ENCODE data around the gene CETP. TPM values are rescaled to one million over a fixed set of nuclear protein-coding genes. Genes with fewer than 3 reads are reported as not detected.
"Not testable (repeated sequence)": the region's sequence is repeated elsewhere in the genome, so short reads cannot be mapped to it uniquely, and the experiment has no call there.

Gene CETP
- polyA plus RNA-seq, 4 donors = 0.34 to 1.6 (median 1.6) TPM; not detected in 1

DNA sequence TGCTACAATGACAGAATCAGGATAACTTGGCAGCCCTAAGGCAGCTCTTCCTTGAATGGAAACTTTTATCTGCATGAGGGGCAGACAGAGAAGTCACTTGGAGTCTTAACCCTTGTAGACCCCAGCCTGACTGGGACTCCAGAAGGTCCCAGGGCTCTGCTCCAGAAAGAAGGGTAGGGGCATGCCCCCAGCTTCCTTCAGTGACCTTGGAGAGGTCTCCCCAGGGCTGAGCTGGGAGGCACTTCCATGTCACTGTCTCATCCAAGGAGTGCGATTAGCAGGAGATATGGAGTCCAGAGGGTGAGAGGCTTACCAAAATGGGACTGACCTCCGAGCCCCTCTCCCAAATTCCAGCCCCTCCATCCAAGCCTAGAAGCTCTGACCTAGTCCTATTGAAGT is 24.2 kb downstream of the CETP start:
- 59 to 71% (median 61%) methylated on average over 2 of the region's 2 CpGs for WGBS, 3 donors
- Histone ChIP-seq H3K9me3 (ENCODE audit: control insufficient read depth in 2 of 2, insufficient read depth in 1 of 2, low read depth in 1 of 2, low read length in 1 of 2) (no peaks in the 10 kb centered on the region), H3K36me3 (ENCODE audit: control insufficient read depth in 3 of 3, insufficient read depth in 2 of 3, low read depth in 1 of 3, low read length in 3 of 3) (no peaks in the 10 kb centered on the region), H3K27ac (ENCODE audit: low read depth in 1 of 3, low read length in 2 of 3) (peak overlapping the region in 1 of 3 donors; percentile 80), H3K27me3 (ENCODE audit: control insufficient read depth in 3 of 3, insufficient read depth in 3 of 3, low read length in 3 of 3) (no peaks in the 10 kb centered on the region), H3K4me1 (ENCODE audit: control insufficient read depth in 3 of 3, insufficient read depth in 2 of 3, low read depth in 1 of 3, low read length in 2 of 3) (peaks cover 6 to 32% (median 6%) of the 10 kb centered on the region in 3 donors), H3K4me3 (ENCODE audit: low read depth in 1 of 3, low read length in 3 of 3) (no peak overlapping the region)
- DNase-seq (no peak), FAIRE-seq (no peak)

DNA sequence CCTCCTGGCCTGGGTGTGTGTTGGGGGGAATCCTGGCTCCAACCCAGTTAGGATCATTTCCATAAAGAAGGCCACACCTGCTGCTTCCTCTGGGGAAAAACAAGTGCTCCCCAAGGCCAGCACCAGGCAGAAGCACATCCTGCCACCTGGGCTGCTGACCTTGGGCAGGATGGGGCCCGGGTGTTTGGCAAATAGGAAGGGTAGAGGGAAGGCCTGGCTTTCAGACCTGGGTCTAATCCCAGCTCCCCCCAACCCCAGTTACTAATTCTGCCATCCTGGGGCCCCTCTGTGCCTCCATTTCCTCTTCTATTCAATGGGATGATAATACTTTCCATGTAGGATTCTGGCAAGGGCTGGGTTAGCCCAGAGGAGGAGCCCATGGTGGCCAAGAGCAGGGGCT is 24.6 kb downstream of the CETP start:
- Histone ChIP-seq H3K4me3 (ENCODE audit: low read depth in 1 of 3, low read length in 3 of 3) (no peak overlapping the region), H3K4me1 (ENCODE audit: control insufficient read depth in 3 of 3, insufficient read depth in 2 of 3, low read depth in 1 of 3, low read length in 2 of 3) (peaks cover 6 to 30% (median 8%) of the 10 kb centered on the region in 3 donors), H3K36me3 (ENCODE audit: control insufficient read depth in 3 of 3, insufficient read depth in 2 of 3, low read depth in 1 of 3, low read length in 3 of 3) (no peaks in the 10 kb centered on the region), H3K27ac (ENCODE audit: low read depth in 1 of 3, low read length in 2 of 3) (peak overlapping the region in 1 of 3 donors; percentile 80), H3K9me3 (ENCODE audit: control insufficient read depth in 2 of 2, insufficient read depth in 1 of 2, low read depth in 1 of 2, low read length in 1 of 2) (no peaks in the 10 kb centered on the region), H3K27me3 (ENCODE audit: control insufficient read depth in 3 of 3, insufficient read depth in 3 of 3, low read length in 3 of 3) (no peaks in the 10 kb centered on the region)
- DNase-seq (no peak), FAIRE-seq (no peak)
- WGBS, 3 donors = 19 to 45% (median 33%) methylated on average over 1 of the region's 1 CpG

DNA sequence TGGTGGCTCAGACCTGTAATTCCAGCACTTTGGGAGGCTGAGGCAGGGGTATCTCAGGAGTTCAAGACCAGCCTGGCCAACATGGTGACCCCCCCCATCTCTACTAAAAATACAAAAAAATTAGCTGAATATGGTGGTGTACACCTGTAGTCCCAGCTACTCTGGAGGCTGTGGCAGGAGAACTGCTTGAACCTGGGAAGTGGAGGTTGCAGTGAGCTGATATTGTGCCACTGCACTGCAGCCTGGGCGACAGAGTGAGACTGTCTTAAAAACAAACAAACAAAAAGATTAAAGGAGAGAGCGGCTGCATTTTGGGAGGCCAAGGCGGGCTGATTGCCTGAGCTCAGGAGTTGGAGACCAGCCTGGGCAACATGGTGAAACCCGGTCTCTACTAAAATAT is 25.2 kb downstream of the CETP start:
- H3K9me3 ChIP-seq (ENCODE audit: control insufficient read depth in 2 of 2, insufficient read depth in 1 of 2, low read depth in 1 of 2, low read length in 1 of 2); H3K27me3 ChIP-seq (ENCODE audit: control insufficient read depth in 3 of 3, insufficient read depth in 3 of 3, low read length in 3 of 3); H3K36me3 ChIP-seq (ENCODE audit: control insufficient read depth in 3 of 3, insufficient read depth in 2 of 3, low read depth in 1 of 3, low read length in 3 of 3); H3K27ac ChIP-seq (ENCODE audit: low read depth in 1 of 3, low read length in 2 of 3); H3K4me3 ChIP-seq (ENCODE audit: low read depth in 1 of 3, low read length in 3 of 3); DNase-seq; FAIRE-seq: not testable (repeated sequence)
- 84 to 92% (median 91%) methylated on average over 4 of the region's 4 CpGs for WGBS, 3 donors
- H3K4me1 ChIP-seq (ENCODE audit: control insufficient read depth in 3 of 3, insufficient read depth in 2 of 3, low read depth in 1 of 3, low read length in 2 of 3) = peaks cover 6 to 32% (median 8%) of the 10 kb centered on the region in 3 donors

DNA sequence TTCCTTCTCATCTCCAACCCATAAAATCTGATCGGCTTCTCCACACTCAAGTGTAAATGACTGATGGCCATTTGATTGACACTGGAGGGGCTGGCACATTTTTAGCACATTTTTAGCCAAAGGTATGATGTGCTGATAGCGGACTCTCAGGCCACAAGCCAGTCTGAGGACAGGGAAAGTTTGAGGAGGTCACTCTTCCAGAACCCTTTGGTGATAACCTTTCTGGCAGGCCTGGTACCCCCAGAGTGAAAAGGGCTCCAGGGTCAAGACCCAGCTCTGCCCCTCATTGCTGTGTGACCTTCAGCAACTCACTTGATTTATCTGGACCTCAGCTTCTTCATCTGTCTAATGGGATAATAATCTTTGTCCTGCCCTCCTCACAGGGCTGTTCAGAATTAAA is 25.9 kb downstream of the CETP start:
- DNase-seq (no peak), FAIRE-seq (no peak)
- H3K36me3 ChIP-seq (ENCODE audit: control insufficient read depth in 3 of 3, insufficient read depth in 2 of 3, low read depth in 1 of 3, low read length in 3 of 3) = no peaks in the 10 kb centered on the region
- 93 to 95% (median 94%) methylated on average over 2 of the region's 2 CpGs for WGBS, 3 donors
- H3K4me3 ChIP-seq (ENCODE audit: low read depth in 1 of 3, low read length in 3 of 3) = no peak overlapping the region
- H3K27me3 ChIP-seq (ENCODE audit: control insufficient read depth in 3 of 3, insufficient read depth in 3 of 3, low read length in 3 of 3) = no peaks in the 10 kb centered on the region
- H3K27ac ChIP-seq (ENCODE audit: low read depth in 1 of 3, low read length in 2 of 3) = peak overlapping the region in 1 of 3 donors; percentile 3
- no peaks in the 10 kb centered on the region for H3K9me3 ChIP-seq (ENCODE audit: control insufficient read depth in 2 of 2, insufficient read depth in 1 of 2, low read depth in 1 of 2, low read length in 1 of 2)
- peaks cover 6 to 33% (median 6%) of the 10 kb centered on the region in 3 donors for H3K4me1 ChIP-seq (ENCODE audit: control insufficient read depth in 3 of 3, insufficient read depth in 2 of 3, low read depth in 1 of 3, low read length in 2 of 3)

DNA sequence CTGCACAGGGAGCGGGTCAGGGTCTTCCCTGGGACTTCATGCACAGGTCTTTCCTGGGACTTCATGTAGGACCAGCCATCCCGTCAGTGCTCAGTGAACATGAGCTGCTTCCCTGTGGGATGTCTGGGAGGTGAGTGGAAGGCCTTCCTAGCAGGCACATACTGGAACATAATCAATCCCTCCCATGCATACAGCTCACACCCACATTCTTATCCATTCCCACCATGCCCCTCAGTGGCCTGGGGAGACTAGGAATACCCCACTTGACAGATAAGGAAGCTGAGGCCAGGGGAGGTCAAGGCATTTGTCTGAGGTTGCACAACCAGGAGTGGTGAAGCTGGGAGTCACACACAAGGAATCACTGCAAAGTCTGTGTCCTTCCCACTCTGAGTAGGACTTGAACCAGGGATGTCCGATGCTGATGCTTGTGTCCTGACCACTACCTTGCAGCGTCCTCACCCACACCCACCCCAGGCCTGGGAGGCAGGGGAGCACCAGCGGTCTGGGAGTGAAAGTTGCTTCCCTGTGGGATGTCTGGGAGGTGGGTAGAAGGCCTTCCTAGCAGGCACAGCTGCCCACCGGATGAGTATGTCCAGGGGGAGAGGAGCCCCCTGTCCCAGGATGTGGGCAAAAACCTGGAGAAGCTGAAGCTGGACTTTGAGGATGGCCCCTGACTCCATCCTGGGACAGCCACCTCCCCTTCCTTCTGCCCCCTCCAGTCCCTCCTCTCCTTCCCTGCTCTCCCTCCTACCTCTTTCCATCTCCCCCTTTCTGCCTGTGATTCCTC is 26.6 kb downstream of the CETP start:
- 69 to 91% (median 83%) methylated on average over 6 of the region's 6 CpGs for WGBS, 3 donors
- Histone ChIP-seq H3K4me1 (ENCODE audit: control insufficient read depth in 3 of 3, insufficient read depth in 2 of 3, low read depth in 1 of 3, low read length in 2 of 3) (peaks cover 2 to 27% (median 3%) of the 10 kb centered on the region in 3 donors), H3K27me3 (ENCODE audit: control insufficient read depth in 3 of 3, insufficient read depth in 3 of 3, low read length in 3 of 3) (no peaks in the 10 kb centered on the region), H3K4me3 (ENCODE audit: low read depth in 1 of 3, low read length in 3 of 3) (peak overlapping the region in 2 of 3 donors; percentile 89 to 90), H3K9me3 (ENCODE audit: control insufficient read depth in 2 of 2, insufficient read depth in 1 of 2, low read depth in 1 of 2, low read length in 1 of 2) (no peaks in the 10 kb centered on the region), H3K36me3 (ENCODE audit: control insufficient read depth in 3 of 3, insufficient read depth in 2 of 3, low read depth in 1 of 3, low read length in 3 of 3) (no peaks in the 10 kb centered on the region), H3K27ac (ENCODE audit: low read depth in 1 of 3, low read length in 2 of 3) (peak overlapping the region in 1 of 3 donors; percentile 94)
- DNase-seq = peak in 1 of 2 donors; percentile 16
- FAIRE-seq = no peak

DNA sequence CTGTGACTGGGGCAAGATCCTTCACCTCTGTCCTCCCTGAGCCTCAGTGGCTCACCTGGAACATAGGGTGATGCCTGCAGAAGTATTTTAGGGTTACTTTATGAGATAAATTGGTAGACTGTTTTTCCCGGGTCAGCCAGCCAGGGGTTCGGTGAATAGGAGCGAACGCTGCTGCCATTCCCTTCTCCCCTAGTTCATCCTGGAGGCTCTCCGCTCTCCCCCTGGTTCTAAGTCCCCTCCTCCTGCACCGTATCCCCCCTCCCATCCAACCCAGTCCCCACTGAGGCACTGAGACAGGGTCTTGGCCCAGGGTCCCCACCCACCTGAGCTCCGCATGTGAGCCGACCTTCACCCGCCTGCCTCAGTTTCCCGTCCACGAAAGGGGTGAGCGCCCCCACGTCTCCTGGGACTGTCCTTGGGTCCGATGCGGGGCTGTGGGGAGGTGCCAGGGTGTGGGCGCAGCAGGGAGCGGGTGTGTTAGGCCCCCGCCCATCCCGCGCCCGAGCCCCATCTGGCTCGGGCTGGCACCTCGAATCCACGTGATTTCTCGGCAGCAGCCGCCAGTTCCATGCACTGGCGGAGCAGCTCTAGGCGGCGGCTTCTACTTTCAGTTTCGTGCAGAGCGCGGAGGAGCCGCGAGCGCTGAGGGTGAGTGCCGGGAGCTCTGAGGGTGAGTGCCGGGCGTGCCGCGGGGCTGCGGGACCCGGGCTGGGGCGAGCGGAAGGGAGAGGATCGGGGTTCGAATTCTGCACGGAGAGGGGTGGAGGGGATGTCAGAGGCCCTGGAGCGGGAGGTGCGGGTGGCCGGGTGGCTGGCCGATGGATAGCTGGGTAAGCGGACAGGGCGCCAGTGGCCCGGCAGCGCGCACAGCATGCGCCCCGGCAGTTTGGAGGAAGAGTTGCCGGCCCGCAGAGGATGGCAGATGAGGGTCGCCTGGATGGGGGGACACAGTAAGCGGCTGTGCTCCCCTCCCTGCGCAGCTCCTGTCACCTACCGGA is 27.5 kb downstream of the CETP start, which contains the start of gene NLRC5:
Gene NLRC5, plus strand, starts transcription at position 610 of the 998 bp plus-strand sequence. CDS start 31,156 bp downstream, outside the sequence.
- H3K4me3 ChIP-seq (ENCODE audit: low read depth in 1 of 3, low read length in 3 of 3) = peak within 1 kb of the TSS; percentile 61 to 90 (median 89)
- 2 to 3% (median 3%) methylated on average over 51 to 64 of the region's 64 CpGs for WGBS, 3 donors
- H3K36me3 ChIP-seq (ENCODE audit: control insufficient read depth in 3 of 3, insufficient read depth in 2 of 3, low read depth in 1 of 3, low read length in 3 of 3) = no peaks in the 10 kb centered on the region
- FAIRE-seq (no peak), DNase-seq (peak; percentile 93 to 94)
- peaks cover 2 to 18% (median 3%) of the 10 kb centered on the region in 3 donors for H3K4me1 ChIP-seq (ENCODE audit: control insufficient read depth in 3 of 3, insufficient read depth in 2 of 3, low read depth in 1 of 3, low read length in 2 of 3)
- H3K27me3 ChIP-seq (ENCODE audit: control insufficient read depth in 3 of 3, insufficient read depth in 3 of 3, low read length in 3 of 3) = peaks cover 0 to 3% (median 0%) of the 10 kb centered on the region in 3 donors
- H3K27ac ChIP-seq (ENCODE audit: low read depth in 1 of 3, low read length in 2 of 3) = peak within 1 kb of the TSS; percentile 42 to 94 (median 60)
- H3K9me3 ChIP-seq (ENCODE audit: control insufficient read depth in 2 of 2, insufficient read depth in 1 of 2, low read depth in 1 of 2, low read length in 1 of 2) = no peaks in the 10 kb centered on the region

DNA sequence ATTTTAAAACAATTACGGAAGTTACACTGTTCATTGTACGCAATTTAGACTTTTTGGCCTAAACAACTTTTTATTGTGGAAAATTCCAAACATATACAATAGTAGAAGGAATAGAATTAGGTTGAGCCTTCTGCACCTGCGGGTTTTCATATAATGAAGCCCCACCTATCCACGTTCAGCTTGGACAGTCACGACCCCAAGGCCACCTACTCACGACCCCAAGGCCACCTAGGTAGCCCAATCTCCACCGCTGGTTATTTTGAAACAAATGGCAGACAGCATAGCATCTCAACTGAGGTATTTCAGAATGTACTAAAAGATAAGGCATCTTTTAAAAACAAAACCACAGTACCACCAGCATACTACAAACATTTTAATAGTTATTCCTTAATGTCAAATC is 28.2 kb downstream of the CETP start:
- Histone ChIP-seq H3K4me1 (ENCODE audit: control insufficient read depth in 3 of 3, insufficient read depth in 2 of 3, low read depth in 1 of 3, low read length in 2 of 3) (peaks cover 2 to 18% (median 3%) of the 10 kb centered on the region in 3 donors), H3K9me3 (ENCODE audit: control insufficient read depth in 2 of 2, insufficient read depth in 1 of 2, low read depth in 1 of 2, low read length in 1 of 2) (no peaks in the 10 kb centered on the region), H3K27me3 (ENCODE audit: control insufficient read depth in 3 of 3, insufficient read depth in 3 of 3, low read length in 3 of 3) (peaks cover 0 to 4% (median 0%) of the 10 kb centered on the region in 3 donors), H3K4me3 (ENCODE audit: low read depth in 1 of 3, low read length in 3 of 3) (peak overlapping the region; percentile 61 to 90 (median 89)), H3K36me3 (ENCODE audit: control insufficient read depth in 3 of 3, insufficient read depth in 2 of 3, low read depth in 1 of 3, low read length in 3 of 3) (no peaks in the 10 kb centered on the region), H3K27ac (ENCODE audit: low read depth in 1 of 3, low read length in 2 of 3) (peak overlapping the region in 2 of 3 donors; percentile 60 to 94)
- DNase-seq (no peak), FAIRE-seq (no peak)
- WGBS, 3 donors = 2 to 23% (median 4%) methylated on average over 7 of the region's 7 CpGs

Data from small intestine (tissue), 7 donors.